COR-L47 (cell line): ENCODE data around the gene WNK1.
A peak's percentile ranks its signal among the peaks of the same experiment; 100 is the strongest.

Experiments
- DNase-seq: peaks from one replicate; lab custom pipeline; 2025; lab: John Stamatoyannopoulos, UW

WNK1 gene

DNA sequence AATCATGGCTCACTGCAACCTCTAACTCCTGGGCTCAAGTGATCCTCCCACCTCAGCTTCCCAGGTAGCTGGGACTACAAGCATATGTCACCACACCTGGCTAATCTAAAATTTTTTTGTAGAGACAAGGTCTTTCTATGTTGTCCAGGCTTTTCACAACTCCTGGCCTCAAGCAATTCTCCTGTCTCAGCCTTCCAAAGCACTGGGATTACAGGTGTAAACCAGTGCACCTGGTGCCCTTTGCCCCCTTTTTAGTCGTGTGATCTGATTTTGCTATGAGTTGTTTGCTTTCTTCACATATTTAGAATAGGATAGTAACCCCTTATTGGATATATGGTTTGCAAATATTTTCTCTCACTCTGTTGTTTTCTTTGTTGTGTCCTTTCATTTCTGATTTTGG, 198.8 kb downstream of the WNK1 start:
- peak; percentile 1 for DNase-seq

DNA sequence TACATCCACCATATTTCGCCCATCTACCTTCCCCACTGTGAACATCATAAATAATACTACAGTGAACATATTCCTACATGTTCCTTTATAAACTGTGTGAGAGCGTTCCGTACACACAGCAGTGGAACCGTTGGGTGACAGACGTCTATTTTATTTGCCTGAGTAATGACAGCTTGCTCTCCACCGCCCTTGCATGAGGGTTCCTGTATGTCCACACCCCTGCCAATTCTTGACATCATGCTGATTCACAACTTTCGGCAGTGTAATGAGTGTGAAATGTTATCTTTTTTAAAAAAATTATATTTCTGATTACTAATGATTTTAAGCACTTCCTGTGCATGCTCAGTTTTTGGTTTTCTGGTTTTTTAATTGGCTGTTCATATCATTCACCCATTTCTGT, 201.4 kb downstream of the WNK1 start:
- DNase-seq: no peak

DNA sequence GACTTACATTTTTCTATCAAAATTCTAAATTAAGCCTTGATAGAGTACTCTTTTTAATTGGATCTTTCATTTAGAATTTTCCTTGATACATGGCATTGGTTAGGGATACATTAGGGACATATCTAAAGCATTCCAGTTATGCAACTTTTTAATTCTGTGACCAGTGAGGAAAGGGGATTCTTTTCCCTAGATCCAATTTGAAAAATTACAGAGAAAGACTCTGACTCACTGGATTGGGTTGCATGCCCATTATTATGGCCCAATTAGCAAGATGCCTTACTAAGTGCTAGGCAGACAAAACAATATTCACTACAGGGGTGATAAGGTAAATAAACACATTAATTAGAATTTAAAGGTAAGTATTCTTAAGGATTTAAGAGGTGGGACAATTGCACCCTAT, 202.4 kb downstream of the WNK1 start:
- DNase-seq: no peak

DNA sequence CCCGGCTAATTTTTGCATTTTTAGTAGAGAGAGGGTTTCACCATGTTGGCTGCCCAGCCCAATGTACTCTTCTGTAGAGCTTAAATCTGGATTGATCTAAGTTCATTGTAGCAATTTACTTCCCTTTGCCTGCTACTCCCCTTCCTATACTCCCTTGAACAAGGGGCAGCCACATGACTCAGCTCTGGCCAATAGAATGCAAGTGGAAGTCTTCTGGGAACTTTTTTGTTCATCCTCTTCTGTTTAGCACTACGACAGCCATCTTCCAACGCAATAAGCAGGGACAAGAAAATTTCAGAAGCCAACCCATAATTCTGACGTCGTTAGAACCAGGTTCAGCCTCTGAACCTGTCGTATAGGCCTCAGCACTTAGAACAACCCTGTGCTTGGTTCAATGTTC, 203.6 kb downstream of the WNK1 start:
- no peak for DNase-seq

DNA sequence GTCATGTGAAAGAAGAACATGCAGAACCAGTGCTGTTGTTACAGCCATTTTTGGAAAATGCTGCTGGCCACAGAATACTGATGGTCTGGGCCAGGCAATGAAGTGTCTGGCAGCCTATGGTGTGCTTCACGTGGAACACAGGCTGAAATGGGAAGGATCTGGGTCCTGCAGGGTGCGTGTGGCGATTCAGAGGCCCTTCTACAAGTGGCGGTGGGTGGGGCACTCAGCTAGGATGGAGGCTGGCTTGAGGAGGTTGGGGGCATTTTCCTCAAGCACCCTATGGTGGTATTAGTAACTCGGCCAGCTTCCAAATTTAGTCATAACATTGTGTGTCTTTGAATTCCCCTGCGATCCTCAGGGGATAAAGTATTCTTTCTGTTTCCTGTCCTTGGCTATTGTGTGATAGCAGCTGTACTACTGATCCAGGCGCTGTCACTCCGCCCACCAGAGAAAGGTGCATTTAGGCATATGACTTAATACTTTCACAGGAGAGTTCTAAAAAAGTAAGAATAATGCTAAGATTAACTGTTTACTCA, 206.3 kb downstream of the WNK1 start:
- peak; percentile 4 for DNase-seq
